ENCODE data around the gene TTLL11.
"Not testable (repeated sequence)": the region's sequence is repeated elsewhere in the genome, so short reads cannot be mapped to it uniquely, and the experiment has no call there.

The TTLL11 gene

DNA sequence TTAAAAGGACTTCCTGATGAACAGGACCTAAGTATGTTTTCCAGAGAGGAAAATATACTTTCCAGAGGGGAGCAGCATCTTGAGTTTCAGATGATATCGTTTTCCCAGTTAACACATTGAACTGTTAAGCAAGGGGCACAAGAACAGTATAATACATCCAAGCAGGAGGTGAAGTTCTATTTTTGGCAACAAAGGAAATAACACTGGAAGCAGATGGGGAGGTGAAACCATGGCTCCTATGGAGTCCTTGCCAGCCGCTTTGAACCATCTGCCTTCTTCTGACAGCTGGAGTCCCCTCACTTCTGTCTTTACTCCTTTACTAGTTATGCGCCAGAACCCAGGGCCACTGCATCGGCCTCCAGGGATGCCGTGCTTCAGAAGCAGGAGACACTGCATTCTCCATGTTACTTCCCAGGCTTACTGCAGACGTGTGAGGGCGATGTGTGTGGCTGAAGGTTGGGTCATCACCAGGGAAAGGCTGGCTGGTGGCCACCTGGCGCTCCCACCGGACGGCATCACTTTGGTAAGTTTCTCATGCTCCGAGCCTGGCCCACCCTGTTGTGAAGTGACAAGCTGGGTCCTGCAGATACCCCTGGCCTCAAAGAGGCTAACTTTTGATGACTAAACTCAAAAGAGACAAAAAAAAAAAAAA is 77.8 kb downstream of the TTLL11 start:
- Histone ChIP-seq H3K9ac (ENCODE audit: low read depth, low read length) (no peak overlapping the region), H3K9me3 (ENCODE audit: control insufficient read depth, insufficient read depth, low read length) (no peaks in the 10 kb centered on the region), H3K4me1 (ENCODE audit: insufficient read depth, low read length) (peaks cover 5% of the 10 kb centered on the region), H3K36me3 (ENCODE audit: insufficient read depth, low read length) (no peaks in the 10 kb centered on the region)

DNA sequence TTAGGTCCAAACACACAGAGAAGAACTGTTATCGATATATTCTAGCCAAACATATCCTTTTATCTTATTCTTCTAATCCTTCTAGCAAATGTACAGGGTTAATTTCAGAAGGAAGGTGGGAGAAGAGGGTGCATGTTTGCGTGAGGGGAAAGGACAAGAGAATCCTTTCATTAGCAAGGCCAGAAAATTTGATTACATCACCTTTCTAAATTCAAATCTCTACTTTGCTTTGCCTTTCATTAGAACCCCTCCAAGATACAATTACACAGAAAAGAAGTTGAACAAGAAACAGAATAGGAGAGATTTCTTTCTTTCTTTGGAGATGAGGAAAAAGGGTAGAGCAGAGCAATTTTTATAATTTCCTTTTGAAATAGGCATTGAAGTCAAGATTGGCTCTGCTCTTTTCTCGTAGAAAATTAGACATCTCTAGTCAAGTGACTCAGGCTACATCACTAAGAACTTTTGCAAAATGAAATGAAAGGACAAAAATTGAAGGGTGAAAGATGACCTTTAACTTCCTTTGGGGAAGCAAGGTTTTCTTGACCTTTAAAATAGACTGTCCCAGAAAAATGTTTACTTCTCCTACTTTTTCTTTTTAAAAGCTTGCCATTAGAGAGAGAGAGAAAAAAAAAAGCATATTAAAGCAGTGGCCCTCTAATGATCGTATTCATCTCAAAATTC is 81.2 kb downstream of the TTLL11 start:
- H3K4me1 ChIP-seq (ENCODE audit: insufficient read depth, low read length): no peaks in the 10 kb centered on the region; the same call in 1 of the 2 replicates

DNA sequence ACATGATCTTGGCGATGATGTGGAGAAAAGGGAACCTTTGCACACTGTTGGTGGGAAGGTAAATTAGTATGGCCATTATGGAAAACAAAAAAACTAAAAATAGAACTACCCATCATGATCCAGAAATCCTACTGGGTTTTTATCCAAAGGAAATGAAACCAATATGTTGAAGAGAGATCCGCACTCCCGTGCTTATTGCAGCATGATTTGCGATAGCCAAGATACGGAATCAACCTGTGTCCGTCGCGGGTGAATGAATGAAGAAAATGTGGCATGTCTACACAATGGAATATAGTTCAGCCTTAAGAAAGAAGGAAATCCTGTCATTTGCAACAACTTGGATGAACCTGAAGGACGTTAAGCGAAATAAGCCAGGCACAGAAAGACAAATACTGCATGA is 84.5 kb downstream of the TTLL11 start:
- Histone ChIP-seq H3K4me1 (ENCODE audit: insufficient read depth, low read length) (no peaks in the 10 kb centered on the region), H3K9me3 (ENCODE audit: control insufficient read depth, insufficient read depth, low read length) (no peaks in the 10 kb centered on the region), H3K9ac (ENCODE audit: low read depth, low read length) (no peak overlapping the region)

More for the DNA sequence above, 81.2 kb downstream of the TTLL11 start:
- H3K36me3 ChIP-seq (ENCODE audit: insufficient read depth, low read length): no peaks in the 10 kb centered on the region
- no peaks in the 10 kb centered on the region for H3K9me3 ChIP-seq (ENCODE audit: control insufficient read depth, insufficient read depth, low read length)
- no peak overlapping the region for H3K9ac ChIP-seq (ENCODE audit: low read depth, low read length)

DNA sequence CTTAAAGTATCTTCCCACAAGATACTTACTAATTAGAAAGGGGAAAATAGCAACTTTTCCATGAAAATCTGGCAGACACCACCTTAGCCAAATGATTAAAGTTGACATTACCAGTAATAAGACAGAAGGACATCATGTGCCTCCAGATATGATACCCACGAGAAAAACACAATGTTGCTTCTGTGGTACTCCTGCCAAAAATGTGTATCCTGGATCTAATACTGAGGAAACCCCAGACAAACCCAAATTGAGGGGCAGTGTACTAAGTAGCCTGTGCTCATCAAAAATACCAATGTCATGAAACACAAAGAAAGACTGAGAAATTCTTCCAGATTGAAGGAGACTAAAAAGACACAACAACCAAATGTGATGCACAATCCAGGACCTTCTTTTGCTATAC is 85.3 kb downstream of the TTLL11 start:
- no peaks in the 10 kb centered on the region for H3K9me3 ChIP-seq (ENCODE audit: control insufficient read depth, insufficient read depth, low read length)
- no peaks in the 10 kb centered on the region for H3K4me1 ChIP-seq (ENCODE audit: insufficient read depth, low read length)
- H3K9ac ChIP-seq (ENCODE audit: low read depth, low read length): no peak overlapping the region
- no peaks in the 10 kb centered on the region for H3K36me3 ChIP-seq (ENCODE audit: insufficient read depth, low read length)

More for the DNA sequence above, 84.5 kb downstream of the TTLL11 start:
- no peaks in the 10 kb centered on the region for H3K36me3 ChIP-seq (ENCODE audit: insufficient read depth, low read length)

DNA sequence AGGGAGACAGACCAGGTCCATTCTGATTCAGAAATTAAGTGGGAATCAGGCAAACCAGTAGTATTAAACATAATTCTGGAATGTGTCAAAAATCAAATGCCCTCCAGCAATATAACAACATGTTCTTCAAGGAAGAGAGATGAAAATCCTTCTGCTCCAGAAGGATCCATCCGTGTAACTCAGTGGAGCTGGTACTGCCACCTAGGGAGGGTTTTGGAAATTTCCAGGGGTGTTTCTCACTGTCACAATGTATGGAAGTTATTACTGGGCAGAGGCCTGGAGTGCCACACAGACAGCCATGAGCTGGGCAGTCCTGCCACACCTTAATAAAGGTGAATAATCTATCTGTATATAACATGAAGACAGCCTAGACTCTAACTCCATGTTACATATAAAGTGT is 87.5 kb downstream of the TTLL11 start:
- no peak overlapping the region for H3K9ac ChIP-seq (ENCODE audit: low read depth, low read length)
- peaks cover 9% of the 10 kb centered on the region; the same call in 1 of the 2 replicates for H3K4me1 ChIP-seq (ENCODE audit: insufficient read depth, low read length)
- H3K9me3 ChIP-seq (ENCODE audit: control insufficient read depth, insufficient read depth, low read length): no peaks in the 10 kb centered on the region
- H3K36me3 ChIP-seq (ENCODE audit: insufficient read depth, low read length): no peaks in the 10 kb centered on the region

DNA sequence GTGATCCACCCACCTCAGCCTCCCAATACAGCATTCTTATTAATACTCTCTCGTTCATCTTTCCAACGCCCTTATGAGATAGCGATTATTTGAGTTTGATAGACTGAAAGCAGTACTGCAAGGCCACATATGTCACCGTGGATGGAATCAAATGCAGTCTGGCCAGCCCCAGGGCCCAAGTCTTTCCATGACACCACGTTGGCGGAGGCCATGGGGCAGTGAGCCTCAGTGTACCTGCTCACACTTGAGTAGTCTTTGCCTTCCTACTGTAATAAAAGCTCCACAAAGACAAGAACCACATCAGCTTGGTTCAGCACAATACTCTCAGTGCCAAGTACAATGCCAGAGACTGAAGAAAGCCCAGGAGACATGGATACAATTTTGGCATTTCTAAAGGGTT is 88.5 kb downstream of the TTLL11 start:
- Histone ChIP-seq H3K4me1 (ENCODE audit: insufficient read depth, low read length) (peaks cover 9% of the 10 kb centered on the region; the same call in 1 of the 2 replicates), H3K9ac (ENCODE audit: low read depth, low read length) (no peak overlapping the region), H3K36me3 (ENCODE audit: insufficient read depth, low read length) (no peaks in the 10 kb centered on the region), H3K9me3 (ENCODE audit: control insufficient read depth, insufficient read depth, low read length) (no peaks in the 10 kb centered on the region)

DNA sequence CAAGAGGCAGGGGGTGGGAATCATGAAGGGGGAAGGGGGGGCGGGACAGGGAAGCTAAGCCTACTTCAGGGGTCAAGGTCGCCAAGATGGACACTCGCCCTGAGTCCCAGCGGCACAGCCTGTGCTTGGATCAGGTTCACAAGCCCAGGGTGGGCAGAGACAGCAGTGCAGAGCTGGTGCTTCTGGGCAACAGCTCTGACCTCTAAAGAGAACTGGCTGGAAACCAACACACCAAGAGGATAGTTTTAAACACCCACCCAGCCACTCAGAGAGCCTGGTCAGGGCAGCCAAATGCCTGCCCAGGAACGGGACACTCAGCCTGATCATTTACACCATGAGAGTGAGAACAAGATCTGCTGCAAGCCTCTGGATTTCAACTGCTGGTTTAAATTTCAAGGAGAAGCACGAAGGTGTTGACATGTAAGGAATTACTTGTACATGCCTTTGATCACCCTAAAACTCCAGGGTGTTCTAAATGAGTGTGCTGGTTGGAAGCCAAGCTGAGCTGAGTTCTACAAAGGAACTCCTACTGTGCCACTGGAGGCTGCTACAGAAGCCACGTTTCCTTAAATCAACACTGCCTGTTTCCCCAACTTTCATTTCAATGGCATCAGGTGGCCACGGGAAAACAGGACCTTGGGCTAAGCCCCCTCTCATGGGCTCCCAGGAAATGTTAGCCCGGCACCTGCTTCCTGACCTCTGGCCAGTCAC is 91.5 kb downstream of the TTLL11 start:
- Histone ChIP-seq H3K36me3 (ENCODE audit: insufficient read depth, low read length) (no peaks in the 10 kb centered on the region), H3K9me3 (ENCODE audit: control insufficient read depth, insufficient read depth, low read length) (no peaks in the 10 kb centered on the region), H3K9ac (ENCODE audit: low read depth, low read length) (no peak overlapping the region), H3K4me1 (ENCODE audit: insufficient read depth, low read length) (peaks cover 9% of the 10 kb centered on the region; the same call in 1 of the 2 replicates)

DNA sequence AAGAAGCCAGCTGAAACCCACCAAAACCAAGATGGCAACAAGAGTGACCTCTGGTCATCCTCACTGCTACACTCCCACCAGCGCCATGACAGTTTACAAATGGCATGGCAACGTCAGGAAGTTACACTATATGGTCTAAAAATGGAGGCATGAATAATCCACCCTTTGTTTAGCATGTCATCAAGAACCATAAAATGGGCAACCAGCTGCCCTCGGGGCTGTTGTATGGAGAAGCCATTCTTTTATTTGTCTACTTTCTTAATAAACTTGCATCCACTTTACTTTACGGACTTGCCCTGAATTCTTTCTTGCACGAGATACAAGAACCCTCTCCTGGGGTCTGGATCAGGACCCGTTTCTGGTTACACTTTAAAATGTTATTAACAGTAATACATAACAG is 92.6 kb downstream of the TTLL11 start:
- H3K4me1 ChIP-seq (ENCODE audit: insufficient read depth, low read length); H3K36me3 ChIP-seq (ENCODE audit: insufficient read depth, low read length); H3K9me3 ChIP-seq (ENCODE audit: control insufficient read depth, insufficient read depth, low read length); H3K9ac ChIP-seq (ENCODE audit: low read depth, low read length): not testable (repeated sequence)

DNA sequence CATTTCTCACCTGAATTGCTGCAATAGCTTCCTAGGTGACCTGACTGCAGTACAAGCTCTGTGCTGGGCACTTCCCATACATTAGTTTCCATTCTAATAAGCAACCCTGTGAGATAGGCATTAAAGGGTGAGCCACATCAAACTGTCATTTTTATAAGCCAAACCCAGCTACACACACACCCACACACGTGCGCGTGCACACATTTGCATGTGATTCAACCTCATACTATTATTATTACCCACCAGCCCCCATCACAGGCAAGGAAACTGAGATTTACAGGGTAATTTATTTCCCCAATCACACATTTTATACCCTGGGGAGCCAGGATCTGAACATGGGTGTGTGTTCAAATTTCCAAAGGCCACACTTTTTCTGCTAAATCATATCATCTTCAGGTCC is 93.6 kb downstream of the TTLL11 start:
- no peaks in the 10 kb centered on the region for H3K36me3 ChIP-seq (ENCODE audit: insufficient read depth, low read length)
- no peaks in the 10 kb centered on the region for H3K9me3 ChIP-seq (ENCODE audit: control insufficient read depth, insufficient read depth, low read length)
- H3K4me1 ChIP-seq (ENCODE audit: insufficient read depth, low read length): peaks cover 9% of the 10 kb centered on the region; the same call in 1 of the 2 replicates
- H3K9ac ChIP-seq (ENCODE audit: low read depth, low read length): no peak overlapping the region

DNA sequence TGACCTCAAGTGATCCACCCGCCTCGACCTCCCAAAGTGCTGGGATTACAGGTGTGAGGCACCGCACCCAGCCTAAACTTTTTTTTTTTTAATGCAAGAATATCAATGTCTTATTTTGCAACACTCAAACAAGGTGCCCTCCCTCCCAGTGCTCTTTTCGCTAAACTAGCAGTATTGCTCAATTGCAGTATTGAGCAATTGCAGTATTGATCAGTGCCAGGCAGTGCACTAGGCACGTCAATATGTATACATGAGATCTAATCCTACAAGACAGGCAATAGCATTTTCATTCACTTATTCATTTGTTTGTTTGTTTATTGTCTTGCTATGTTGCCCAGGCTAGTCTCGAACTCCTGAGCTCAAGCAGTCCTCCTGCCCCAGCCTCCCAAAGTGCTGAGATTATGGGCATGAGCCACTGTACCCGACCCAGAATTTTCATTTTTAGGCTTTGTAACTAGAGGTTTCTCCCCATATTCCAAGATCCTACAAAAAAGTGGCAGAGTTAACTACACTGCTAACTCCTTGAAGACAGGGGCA is 94.5 kb downstream of the TTLL11 start:
- H3K9me3 ChIP-seq (ENCODE audit: control insufficient read depth, insufficient read depth, low read length): no peaks in the 10 kb centered on the region
- no peak overlapping the region for H3K9ac ChIP-seq (ENCODE audit: low read depth, low read length)
- peaks cover 9% of the 10 kb centered on the region; the same call in 1 of the 2 replicates for H3K4me1 ChIP-seq (ENCODE audit: insufficient read depth, low read length)
- no peaks in the 10 kb centered on the region for H3K36me3 ChIP-seq (ENCODE audit: insufficient read depth, low read length)

DNA sequence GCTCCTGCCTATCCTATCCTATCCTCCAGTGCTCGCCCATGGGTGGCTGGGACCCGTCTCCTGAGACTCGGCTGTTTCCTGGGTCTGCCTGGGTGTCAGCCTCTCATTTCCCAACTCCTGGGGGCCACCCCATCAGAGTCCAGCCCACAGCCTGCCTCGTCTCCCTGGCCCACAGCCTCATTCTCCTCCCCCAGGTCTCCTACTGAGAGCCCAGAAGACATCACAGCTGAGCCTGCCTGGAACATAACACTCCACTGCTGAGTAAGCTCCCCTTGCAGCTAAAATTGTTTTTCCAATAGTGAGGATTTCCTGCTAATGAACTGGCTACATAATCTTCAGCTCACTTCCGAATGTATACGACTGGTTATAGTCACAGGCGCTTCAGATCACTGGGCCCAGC is 95.3 kb downstream of the TTLL11 start:
- Histone ChIP-seq H3K36me3 (ENCODE audit: insufficient read depth, low read length) (no peaks in the 10 kb centered on the region), H3K9ac (ENCODE audit: low read depth, low read length) (no peak overlapping the region), H3K4me1 (ENCODE audit: insufficient read depth, low read length) (peaks cover 9% of the 10 kb centered on the region; the same call in 1 of the 2 replicates), H3K9me3 (ENCODE audit: control insufficient read depth, insufficient read depth, low read length) (no peaks in the 10 kb centered on the region)

DNA sequence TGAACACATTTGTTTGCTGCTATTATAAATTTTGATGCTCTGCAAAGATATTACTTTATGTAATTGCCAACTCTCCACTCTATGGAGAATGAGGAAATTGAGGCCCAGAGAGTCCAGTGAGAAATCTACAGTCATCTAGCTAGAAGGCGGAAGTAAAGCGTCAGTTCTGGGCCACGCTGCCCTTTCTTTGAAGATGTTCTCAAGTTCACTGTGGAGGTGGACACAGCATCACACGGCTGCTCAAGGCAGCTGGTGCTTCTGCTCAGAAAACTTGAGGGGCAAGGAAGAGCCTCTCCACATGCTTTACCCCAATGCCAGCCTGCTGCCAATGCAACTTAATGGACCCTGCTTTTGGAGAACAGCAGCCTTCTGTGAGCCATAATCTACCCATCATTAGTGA is 96.3 kb downstream of the TTLL11 start:
- no peaks in the 10 kb centered on the region for H3K9me3 ChIP-seq (ENCODE audit: control insufficient read depth, insufficient read depth, low read length)
- H3K4me1 ChIP-seq (ENCODE audit: insufficient read depth, low read length): peaks cover 4% of the 10 kb centered on the region; the same call in 1 of the 2 replicates
- no peak overlapping the region for H3K9ac ChIP-seq (ENCODE audit: low read depth, low read length)
- no peaks in the 10 kb centered on the region for H3K36me3 ChIP-seq (ENCODE audit: insufficient read depth, low read length)

DNA sequence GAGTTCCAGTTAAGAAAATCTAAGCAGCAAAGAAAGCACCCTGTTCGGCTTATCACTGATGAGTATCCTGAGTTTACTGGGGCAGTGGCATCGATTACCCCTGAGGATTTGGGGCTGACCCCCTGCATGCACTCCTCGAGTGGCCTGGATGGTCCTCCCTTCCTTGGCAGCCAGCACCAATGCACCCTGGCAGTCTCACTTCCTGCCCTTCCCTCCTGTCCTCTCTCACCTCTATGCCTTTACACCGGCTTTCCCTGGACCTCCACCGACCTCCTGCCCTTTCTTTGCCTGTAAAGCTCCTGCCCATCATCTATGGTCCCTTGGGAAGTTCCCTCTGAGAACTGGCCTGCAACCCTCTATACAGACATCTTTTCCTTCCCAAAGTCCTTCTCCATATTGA is 97.1 kb downstream of the TTLL11 start:
- no peaks in the 10 kb centered on the region for H3K9me3 ChIP-seq (ENCODE audit: control insufficient read depth, insufficient read depth, low read length)
- no peak overlapping the region for H3K9ac ChIP-seq (ENCODE audit: low read depth, low read length)
- H3K4me1 ChIP-seq (ENCODE audit: insufficient read depth, low read length): no peaks in the 10 kb centered on the region
- H3K36me3 ChIP-seq (ENCODE audit: insufficient read depth, low read length): no peaks in the 10 kb centered on the region

DNA sequence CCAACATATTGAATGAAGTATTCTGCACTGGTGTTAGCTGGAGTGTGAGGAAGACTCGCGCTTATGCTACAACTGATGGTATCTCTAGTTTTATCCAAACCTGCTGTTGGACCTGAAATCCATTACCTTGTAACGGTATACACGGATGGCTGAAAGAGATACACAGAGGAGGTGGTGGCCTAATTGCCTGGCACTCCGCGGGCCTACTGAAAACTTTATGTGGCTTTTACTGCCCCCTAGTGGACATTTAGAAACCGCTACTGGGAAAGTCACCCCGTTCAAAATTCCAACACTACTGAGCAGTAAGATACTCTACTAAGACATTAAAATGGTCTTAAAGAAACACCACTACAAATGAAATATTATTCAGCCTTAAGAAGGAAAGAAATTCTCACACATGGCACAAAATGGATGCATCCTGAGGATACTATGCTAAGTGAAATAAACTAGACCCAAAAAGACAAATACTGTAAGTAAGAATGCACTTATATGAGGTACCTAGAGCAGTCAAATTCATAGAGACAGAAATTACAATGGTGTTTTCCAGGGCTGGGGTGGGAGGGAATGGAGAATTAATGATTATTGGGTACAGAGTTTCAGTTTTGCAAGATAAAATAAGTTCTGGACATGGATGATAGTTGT is 100.4 kb downstream of the TTLL11 start:
- Histone ChIP-seq H3K9me3 (ENCODE audit: control insufficient read depth, insufficient read depth, low read length) (no peaks in the 10 kb centered on the region), H3K36me3 (ENCODE audit: insufficient read depth, low read length) (no peaks in the 10 kb centered on the region), H3K9ac (ENCODE audit: low read depth, low read length) (no peak overlapping the region), H3K4me1 (ENCODE audit: insufficient read depth, low read length) (no peaks in the 10 kb centered on the region)
